SU-DHL-6 (cell line): Measurements from ENCODE around the gene UBAP1.
"Not testable (repeated sequence)": the region's sequence is repeated elsewhere in the genome, so short reads cannot be mapped to it uniquely, and the experiment has no call there.

ENCODE experiments used
- CTCF ChIP-seq: fragments of 200-600 bp; sonication (generic); IDR thresholded peaks from one replicate; pipeline ENCODE4 v1.5.1; 2017; ENCODE audit warnings: antibody characterized with exemption, mild to moderate bottlenecking, low read length, moderate library complexity; ENCODE audit not compliant: insufficient read depth, poor library complexity, severe bottlenecking
- EZH2phosphoT487 ChIP-seq: fragments of 200-600 bp; sonication (generic), shearing (Covaris generic); conservative IDR thresholded peaks from 2 replicates; pipeline ENCODE4 v1.6.1; 2018; ENCODE audit warnings: mild to moderate bottlenecking, antibody characterized with exemption, low read length, moderate library complexity, mixed read lengths

DNA sequence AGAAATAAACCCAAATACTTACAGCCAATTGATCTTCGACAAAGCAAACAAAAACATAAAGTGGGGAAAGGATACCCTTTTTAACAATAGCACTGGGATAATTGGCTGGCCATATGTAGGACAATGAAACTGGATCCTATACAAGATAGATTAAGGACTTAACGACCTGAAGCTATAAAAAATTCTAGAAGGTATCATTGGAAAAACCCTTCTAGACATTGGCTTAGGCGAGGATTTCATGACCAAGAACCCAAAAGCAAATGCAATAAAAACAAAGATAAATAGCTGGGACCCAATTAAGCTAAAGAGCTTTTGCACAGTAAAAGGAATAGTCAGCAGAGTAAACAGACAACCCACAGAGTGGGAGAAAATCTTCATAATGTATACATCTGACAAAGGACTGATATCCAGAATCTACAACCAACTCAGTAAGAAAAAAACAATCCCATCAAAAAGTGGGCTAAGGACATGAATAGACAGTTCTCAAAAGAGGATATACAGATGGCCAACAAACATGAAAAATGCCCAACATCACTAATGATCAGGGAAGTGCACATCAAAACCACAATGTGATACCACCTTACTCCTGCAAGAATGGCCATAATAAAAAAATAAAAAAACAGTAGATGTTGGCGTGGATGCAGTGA lies 35.6 kb downstream of the UBAP1 start:
- TF ChIP-seq CTCF, EZH2phosphoT487: not testable (repeated sequence)
